Measurements from ENCODE around the gene LRRC49. TPM values are rescaled to one million over a fixed set of nuclear protein-coding genes. Genes with fewer than 3 reads are reported as not detected.

LRRC49 gene
- total RNA-seq, 1 experiment from 2014 or later = 8.3 TPM

DNA sequence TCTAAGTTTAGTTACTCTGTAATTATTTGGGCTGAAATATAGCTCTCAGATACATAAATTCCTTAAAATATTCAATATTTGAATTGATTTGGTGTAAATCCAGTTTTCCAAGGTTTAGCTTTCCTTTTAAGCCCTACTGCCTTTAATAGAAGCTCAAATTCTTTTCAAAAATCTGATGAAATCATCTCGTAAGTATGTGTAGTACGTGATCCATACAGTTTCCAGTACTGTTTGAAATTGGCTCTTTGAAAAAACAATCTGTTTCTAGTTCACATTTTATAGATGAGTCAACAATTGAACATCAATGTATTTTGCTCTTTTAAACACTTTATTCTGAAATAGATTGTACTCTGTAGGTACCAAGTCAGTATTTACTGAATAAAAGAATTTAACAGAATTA lies 84.2 kb downstream of the LRRC49 start:
- Histone ChIP-seq H3K9me3 (ENCODE audit: control insufficient read depth, low read depth, low read length) (no peaks in the 10 kb centered on the region), H4K91ac (ENCODE audit: insufficient read length, low read depth, low read length) (no peak overlapping the region), H2BK12ac (ENCODE audit: insufficient read length, low read depth, low read length) (no peak overlapping the region), H3T11ph (ENCODE audit: low read length) (no peak overlapping the region), H3K79me1 (ENCODE audit: insufficient read depth, low read depth, low read length, poor library complexity, severe bottlenecking) (no peaks in the 10 kb centered on the region), H3K56ac (ENCODE audit: insufficient read length, low read depth, low read length) (no peak overlapping the region), H2AK5ac (ENCODE audit: insufficient read length, low read length) (no peak overlapping the region), H4K5ac (ENCODE audit: insufficient read length, low read depth, low read length) (no peak overlapping the region), H3K27ac (ENCODE audit: insufficient read length, low read depth, low read length) (no peak overlapping the region), H2AFZ (ENCODE audit: low read length) (no peak overlapping the region), H4K8ac (replicated peaks; ENCODE audit: insufficient read length, low read depth, low read length) (no peak overlapping the region), H3K18ac (ENCODE audit: insufficient read length, low read depth, low read length) (no peak overlapping the region), H4K20me1 (ENCODE audit: control insufficient read depth, insufficient read depth, insufficient read length) (no peaks in the 10 kb centered on the region), H3K23me2 (ENCODE audit: insufficient read length, low read depth, low read length, poor library complexity, severe bottlenecking) (no peaks in the 10 kb centered on the region), H2BK15ac (ENCODE audit: low read depth, low read length) (no peak overlapping the region), H2BK20ac (ENCODE audit: low read depth, low read length, poor library complexity, severe bottlenecking) (no peak overlapping the region), H3K4ac (ENCODE audit: low read depth, low read length) (no peak overlapping the region), H3K79me2 (ENCODE audit: insufficient read depth, low read length) (no peaks in the 10 kb centered on the region), H3K4me1 (ENCODE audit: insufficient read depth, low read length) (no peaks in the 10 kb centered on the region), H3K9ac (ENCODE audit: extremely low read depth, insufficient read length, low read length) (no peak overlapping the region), H2BK120ac (ENCODE audit: low read depth, low read length, poor library complexity, severe bottlenecking) (no peak overlapping the region), H3K27me3 (ENCODE audit: insufficient read depth, low read length) (no peaks in the 10 kb centered on the region), H3K4me2 (ENCODE audit: insufficient read depth, insufficient read length, low read length) (no peak overlapping the region), H3K23ac (ENCODE audit: insufficient read length, low read depth, low read length) (no peak overlapping the region), H3K14ac (ENCODE audit: insufficient read depth, low read length) (no peak overlapping the region), H2BK5ac (ENCODE audit: insufficient read length, low read length) (no peak overlapping the region)
- no peak overlapping the region for H3K27ac Mint-ChIP-seq
- H3K9me3 Mint-ChIP-seq = peaks cover 0 to 4% of the 10 kb centered on the region in 2 experiments; a peak in 1 of 5 replicates
- H3K4me1 Mint-ChIP-seq = no peaks in the 10 kb centered on the region
- no CpG with 5 or more reads among the region's 2 CpGs for WGBS (ENCODE audit: extremely low coverage, insufficient read length, low lambda C conversion rate)
- no peaks in the 10 kb centered on the region for H3K27me3 Mint-ChIP-seq (ENCODE audit: low read depth)
- DNase-seq = no peak
- TF ChIP-seq, protein P1, sequence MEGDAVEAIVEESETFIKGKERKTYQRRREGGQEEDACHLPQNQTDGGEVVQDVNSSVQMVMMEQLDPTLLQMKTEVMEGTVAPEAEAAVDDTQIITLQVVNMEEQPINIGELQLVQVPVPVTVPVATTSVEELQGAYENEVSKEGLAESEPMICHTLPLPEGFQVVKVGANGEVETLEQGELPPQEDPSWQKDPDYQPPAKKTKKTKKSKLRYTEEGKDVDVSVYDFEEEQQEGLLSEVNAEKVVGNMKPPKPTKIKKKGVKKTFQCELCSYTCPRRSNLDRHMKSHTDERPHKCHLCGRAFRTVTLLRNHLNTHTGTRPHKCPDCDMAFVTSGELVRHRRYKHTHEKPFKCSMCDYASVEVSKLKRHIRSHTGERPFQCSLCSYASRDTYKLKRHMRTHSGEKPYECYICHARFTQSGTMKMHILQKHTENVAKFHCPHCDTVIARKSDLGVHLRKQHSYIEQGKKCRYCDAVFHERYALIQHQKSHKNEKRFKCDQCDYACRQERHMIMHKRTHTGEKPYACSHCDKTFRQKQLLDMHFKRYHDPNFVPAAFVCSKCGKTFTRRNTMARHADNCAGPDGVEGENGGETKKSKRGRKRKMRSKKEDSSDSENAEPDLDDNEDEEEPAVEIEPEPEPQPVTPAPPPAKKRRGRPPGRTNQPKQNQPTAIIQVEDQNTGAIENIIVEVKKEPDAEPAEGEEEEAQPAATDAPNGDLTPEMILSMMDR (conservative IDR thresholded peaks at IDR 0.05) = no peak
- H3K36me3 Mint-ChIP-seq (ENCODE audit: insufficient read depth in 1 of 3, low read depth in 3 of 3) = no peaks in the 10 kb centered on the region; a peak in 1 of 7 replicates
- H3K4me3 Mint-ChIP-seq = no peak overlapping the region
